Measurements from ENCODE around the gene DLG2. TPM values are rescaled to one million over a fixed set of nuclear protein-coding genes. Genes with fewer than 3 reads are reported as not detected.

Gene DLG2
- total RNA-seq, 1 donor from 2014 or later = 0.17 TPM

- TF ChIP-seq, protein P1, sequence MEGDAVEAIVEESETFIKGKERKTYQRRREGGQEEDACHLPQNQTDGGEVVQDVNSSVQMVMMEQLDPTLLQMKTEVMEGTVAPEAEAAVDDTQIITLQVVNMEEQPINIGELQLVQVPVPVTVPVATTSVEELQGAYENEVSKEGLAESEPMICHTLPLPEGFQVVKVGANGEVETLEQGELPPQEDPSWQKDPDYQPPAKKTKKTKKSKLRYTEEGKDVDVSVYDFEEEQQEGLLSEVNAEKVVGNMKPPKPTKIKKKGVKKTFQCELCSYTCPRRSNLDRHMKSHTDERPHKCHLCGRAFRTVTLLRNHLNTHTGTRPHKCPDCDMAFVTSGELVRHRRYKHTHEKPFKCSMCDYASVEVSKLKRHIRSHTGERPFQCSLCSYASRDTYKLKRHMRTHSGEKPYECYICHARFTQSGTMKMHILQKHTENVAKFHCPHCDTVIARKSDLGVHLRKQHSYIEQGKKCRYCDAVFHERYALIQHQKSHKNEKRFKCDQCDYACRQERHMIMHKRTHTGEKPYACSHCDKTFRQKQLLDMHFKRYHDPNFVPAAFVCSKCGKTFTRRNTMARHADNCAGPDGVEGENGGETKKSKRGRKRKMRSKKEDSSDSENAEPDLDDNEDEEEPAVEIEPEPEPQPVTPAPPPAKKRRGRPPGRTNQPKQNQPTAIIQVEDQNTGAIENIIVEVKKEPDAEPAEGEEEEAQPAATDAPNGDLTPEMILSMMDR (conservative IDR thresholded peaks at IDR 0.05; ENCODE audit: low read depth, low read length) = no peak
- no peak for DNase-seq (ENCODE audit: low read depth)
- H3K4me3 ChIP-seq (ENCODE audit: low read depth, low read length) = no peak overlapping the region
Measured at GRCh38 chr11:83538286-83538685, 2088.9 kb downstream of the DLG2 start.

DNA sequence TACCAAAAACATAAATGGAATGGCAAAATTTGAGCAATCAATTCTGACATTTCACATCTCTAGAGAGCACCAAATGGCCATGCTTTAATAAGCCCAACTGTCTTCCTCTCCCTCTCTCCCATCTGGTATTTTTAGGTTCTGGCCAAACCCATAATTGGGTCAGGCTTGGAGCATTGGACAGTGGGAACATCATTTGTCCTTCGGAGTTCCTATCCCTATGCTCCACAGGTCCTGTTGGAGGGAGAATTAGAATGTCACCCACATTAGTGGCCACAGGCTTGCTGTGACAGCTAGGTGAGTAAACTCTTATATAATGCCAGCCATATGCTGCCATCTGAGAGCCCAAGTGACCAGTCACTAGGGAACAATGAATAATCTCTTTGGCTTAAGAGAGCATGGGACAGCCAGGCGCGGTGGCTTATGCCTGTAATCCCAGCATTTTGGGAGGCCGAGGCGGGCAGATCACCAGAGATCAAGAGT is 2090.0 kb downstream of the DLG2 start:
- no peak for DNase-seq (ENCODE audit: low read depth)
- H3K4me3 ChIP-seq (ENCODE audit: low read depth, low read length) = no peak overlapping the region
- TF ChIP-seq, protein P1 (conservative IDR thresholded peaks at IDR 0.05; ENCODE audit: low read depth, low read length) = no peak

- DNase-seq (ENCODE audit: low read depth) = no peak
- TF ChIP-seq, protein P1 (conservative IDR thresholded peaks at IDR 0.05; ENCODE audit: low read depth, low read length) = no peak
- no peak overlapping the region for H3K4me3 ChIP-seq (ENCODE audit: low read depth, low read length)
Measured at GRCh38 chr11:83533166-83533565, 2094.0 kb downstream of the DLG2 start.

DNA sequence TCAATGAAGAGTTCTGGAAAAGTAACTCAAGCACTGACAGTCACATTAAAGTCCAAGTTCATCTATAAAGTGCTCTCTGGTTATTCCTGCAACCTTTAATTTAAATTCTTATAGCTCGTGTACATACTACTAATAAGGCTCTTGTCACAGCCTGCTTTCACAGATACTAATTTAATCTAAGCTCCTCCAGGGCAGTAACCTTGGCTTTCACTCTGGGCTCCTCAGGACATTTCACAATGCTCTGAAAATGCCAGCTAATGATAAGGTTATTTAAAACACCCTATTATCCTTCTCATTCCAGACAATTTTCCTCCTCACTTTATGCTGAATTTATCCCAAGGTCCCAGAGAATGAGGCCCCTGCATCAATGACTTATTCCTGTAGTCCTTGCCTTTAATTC is 2098.3 kb downstream of the DLG2 start:
- H3K4me3 ChIP-seq (ENCODE audit: low read depth, low read length) = no peak overlapping the region
- DNase-seq (ENCODE audit: low read depth) = no peak
- TF ChIP-seq, protein P1 (conservative IDR thresholded peaks at IDR 0.05; ENCODE audit: low read depth, low read length) = no peak

GRCh38 chr11:83528225-83528624 is 2098.9 kb downstream of the DLG2 start:
- DNase-seq (ENCODE audit: low read depth) = no peak
- H3K4me3 ChIP-seq (ENCODE audit: low read depth, low read length) = no peak overlapping the region
- TF ChIP-seq, protein P1 (conservative IDR thresholded peaks at IDR 0.05; ENCODE audit: low read depth, low read length) = no peak

- TF ChIP-seq, protein P1 (conservative IDR thresholded peaks at IDR 0.05; ENCODE audit: low read depth, low read length) = no peak
- no peak overlapping the region for H3K4me3 ChIP-seq (ENCODE audit: low read depth, low read length)
- DNase-seq (ENCODE audit: low read depth) = no peak
Measured at GRCh38 chr11:83523676-83524075, 2103.5 kb downstream of the DLG2 start.

GRCh38 chr11:83522911-83523310 is 2104.2 kb downstream of the DLG2 start:
- no peak for DNase-seq (ENCODE audit: low read depth)
- TF ChIP-seq, protein P1 (conservative IDR thresholded peaks at IDR 0.05; ENCODE audit: low read depth, low read length) = no peak
- H3K4me3 ChIP-seq (ENCODE audit: low read depth, low read length) = no peak overlapping the region

Measured in epithelial cell of proximal tubule (primary cell).